Measurements from ENCODE around the gene EIF4G1.

- TF ChIP-seq RAD21 (conservative IDR thresholded peaks at IDR 0.05) (no peak), CTCF (IDR thresholded peaks at IDR 0.05; ENCODE audit: poor library complexity, severe bottlenecking) (peak; percentile 55), SMC3 (conservative IDR thresholded peaks at IDR 0.05; ENCODE audit: poor library complexity) (peak; percentile 30), POLR2AphosphoS5 (IDR thresholded peaks at IDR 0.05) (no peak), REST (IDR thresholded peaks at IDR 0.05; ENCODE audit: borderline replicate concordance) (no peak)
Observed at GRCh38 chr3:184354121-184354728, 39.8 kb downstream of the EIF4G1 start.

Data from neural cell (in vitro differentiated cells).